Stimulated activated naive CD8-positive, alpha-beta T cell treated with anti-CD3 and anti-CD28 coated beads, Interleukin-15, amount 100 ng/mL, for 72 hours (primary cell): ENCODE measurements around the gene GPX4.

Source experiments
- ATAC-seq: fragments of 150-1000 bp; cut with Tn5 transposase; 2 replicates; pipeline ENCODE4 v1.10.0; 2021; ENCODE audit warnings: mild to moderate bottlenecking, moderate library complexity
- DNase-seq, 2 donors: peaks; one replicate each; pipeline ENCODE4 v3.0.0; 2021 to 2022
- H3K27ac Mint-ChIP-seq, 2 donors: one replicate each; pipeline ENCODE4 v1.8.0; 2022; ENCODE audit warnings: mild to moderate bottlenecking in 2 of 2, mixed read lengths in 2 of 2, moderate library complexity in 2 of 2
- H3K27me3 Mint-ChIP-seq: one replicate; pipeline ENCODE4 v1.8.0; 2022; ENCODE audit warnings: mixed read lengths
- H3K4me1 Mint-ChIP-seq: one replicate; pipeline ENCODE4 v1.8.0; 2022; ENCODE audit warnings: mild to moderate bottlenecking, mixed read lengths
- H3K4me3 Mint-ChIP-seq, 2 donors: one replicate each; pipeline ENCODE4 v1.8.0; 2022; ENCODE audit warnings: mild to moderate bottlenecking in 2 of 2, mixed read lengths in 2 of 2, moderate library complexity in 1 of 2
- H3K9me3 Mint-ChIP-seq, 2 donors: one replicate each; pipeline ENCODE4 v1.8.0; 2022; ENCODE audit warnings: mixed read lengths in 2 of 2

Gene GPX4

GRCh38 chr19:1151037-1151724 lies 47.4 kb downstream of the GPX4 start:
- Mint-ChIP-seq H3K4me1 (peaks cover 8% of the 10 kb centered on the region), H3K4me3 (no peak overlapping the region), H3K9me3 (no peaks in the 10 kb centered on the region), H3K27ac (peak overlapping the region in 1 of 2 donors; percentile 56), H3K27me3 (no peaks in the 10 kb centered on the region)
- ATAC-seq (no peak), DNase-seq (no peak)

GRCh38 chr19:1151917-1152587 lies 48.3 kb downstream of the GPX4 start:
- Mint-ChIP-seq H3K9me3 (no peaks in the 10 kb centered on the region), H3K4me3 (no peak overlapping the region), H3K27me3 (no peaks in the 10 kb centered on the region), H3K27ac (no peak overlapping the region), H3K4me1 (peaks cover 8% of the 10 kb centered on the region)
- no peak for ATAC-seq
- DNase-seq: no peak

- ATAC-seq (no peak), DNase-seq (no peak)
- Mint-ChIP-seq H3K4me1 (peaks cover 8% of the 10 kb centered on the region), H3K4me3 (no peak overlapping the region), H3K27ac (no peak overlapping the region), H3K27me3 (no peaks in the 10 kb centered on the region), H3K9me3 (no peaks in the 10 kb centered on the region)
These were observed 50.3 kb downstream of the GPX4 start for GRCh38 chr19:1153891-1154730.

GRCh38 chr19:1154731-1155351 lies 51.0 kb downstream of the GPX4 start:
- Mint-ChIP-seq H3K4me3 (no peak overlapping the region), H3K4me1 (peaks cover under 1% of the 10 kb centered on the region), H3K27ac (no peak overlapping the region), H3K9me3 (no peaks in the 10 kb centered on the region), H3K27me3 (no peaks in the 10 kb centered on the region)
- no peak for DNase-seq
- no peak for ATAC-seq

- ATAC-seq: no peak
- no peak for DNase-seq
- H3K4me3 Mint-ChIP-seq: no peak overlapping the region
- no peaks in the 10 kb centered on the region for H3K9me3 Mint-ChIP-seq
- no peaks in the 10 kb centered on the region for H3K27me3 Mint-ChIP-seq
- no peaks in the 10 kb centered on the region for H3K4me1 Mint-ChIP-seq
- no peak overlapping the region for H3K27ac Mint-ChIP-seq
These were observed 51.8 kb downstream of the GPX4 start for GRCh38 chr19:1155352-1156304.
